A549 (cell line): ENCODE results near the gene TSSK3. TPM values are rescaled to one million over a fixed set of nuclear protein-coding genes. Genes with fewer than 3 reads are reported as not detected.

Source experiments
- ATAC-seq, 2 experiments: fragments of 200-7000 bp in 1 of 2; fragments of >200 bp in 1 of 2; cut with Nextera tagmentation in 1 of 2; cut with Tn5 transposase in 1 of 2; 3 replicates each; pipeline versions ENCODE4 v1.8.0 to v1.9.1; 2018 to 2020; ENCODE audit warnings: mild to moderate bottlenecking in 1 of 2, moderate library complexity in 1 of 2
- CTCF ChIA-PET: fragments of 300-600 bp; sonication (Branson Sonifier 250); formaldehyde crosslinking; extraction: SDS; loops from one replicate; lab custom pipeline; 2021; ENCODE audit warnings: antibody characterized with exemption, inconsistent platforms; lab: Yijun Ruan, JAX
- POLR2A ChIA-PET: fragments of 350-600 bp; formaldehyde crosslinking; extraction: SDS; loops from one replicate; lab custom pipeline; 2021; ENCODE audit warnings: antibody characterized with exemption, inconsistent platforms; lab: Yijun Ruan, JAX
- DNase-seq, 2 experiments: peaks; one replicate each; pipeline versions ENCODE4 v3.0.0 to v3.0.0-alpha.2; 2011 to 2016; ENCODE audit warnings: low read depth in 1 of 2, low spot score in 1 of 2
- FAIRE-seq: peaks from 2 replicates; lab custom pipeline; 2011; peaks lifted over from hg19 to GRCh38; lab: Jason Lieb, UNC
- H3K27ac ChIP-seq, 2 experiments: fragments of >200 bp; sonication (Bioruptor Twin); formaldehyde crosslinking; 3 replicates each; pipeline ENCODE4 v1.5.1; 2016 to 2017
- H3K4me1 ChIP-seq: fragments of >200 bp; sonication (Bioruptor Twin); formaldehyde crosslinking; 3 replicates; pipeline ENCODE4 v1.6.1; 2016
- H3K4me2 ChIP-seq: fragments of >200 bp; sonication (Bioruptor Twin); formaldehyde crosslinking; 3 replicates; pipeline ENCODE4 v1.6.1; 2016
- H3K4me3 ChIP-seq: fragments of >200 bp; sonication (Bioruptor Twin); formaldehyde crosslinking; 3 replicates; pipeline ENCODE4 v1.5.1; 2016
- H3K9me3 ChIP-seq: fragments of >200 bp; sonication (Bioruptor Twin); formaldehyde crosslinking; 3 replicates; pipeline ENCODE4 v1.6.1; 2016
- BCL3 ChIP-seq: fragments of >200 bp; sonication (Bioruptor Twin); formaldehyde crosslinking; IDR thresholded peaks from 3 replicates; pipeline ENCODE4 v1.6.1; 2016
- CBX8 ChIP-seq: fragments of 200-600 bp; sonication (generic); IDR thresholded peaks from 2 replicates; pipeline ENCODE4 v1.6.1; 2016
- CEBPB ChIP-seq, 2 experiments: fragments of >200 bp in 1 of 2; sonication (Bioruptor Twin) in 1 of 2; formaldehyde crosslinking in 1 of 2; IDR thresholded peaks; 2 replicates each; pipeline ENCODE4 v1.6.1; 2012 to 2016
- CHD2 ChIP-seq: fragments of 150-350 bp; IDR thresholded peaks from 2 replicates; pipeline ENCODE4 v1.6.1; 2014; ENCODE audit warnings: low read length; ENCODE audit not compliant: partially characterized antibody
- CHD4 ChIP-seq: fragments of 200-600 bp; sonication (generic); IDR thresholded peaks from 2 replicates; pipeline ENCODE4 v1.6.1; 2016; ENCODE audit warnings: antibody characterized with exemption, mild to moderate bottlenecking, borderline replicate concordance
- CTCF ChIP-seq: fragments of >200 bp; sonication (Bioruptor Twin); formaldehyde crosslinking; IDR thresholded peaks from 3 replicates; pipeline ENCODE4 v1.5.1; 2016
- E2F6 ChIP-seq: IDR thresholded peaks from 2 replicates; pipeline ENCODE4 v1.6.1; 2012; ENCODE audit warnings: low read depth, borderline replicate concordance
- EHF ChIP-seq: fragments of 250-450 bp; sonication (Bioruptor Pico); IDR thresholded peaks from 2 replicates; pipeline ENCODE4 v1.5.0; 2020; ENCODE audit warnings: mild to moderate bottlenecking
- EHMT2 ChIP-seq: fragments of 200-600 bp; sonication (generic); IDR thresholded peaks from 2 replicates; pipeline ENCODE4 v1.6.1; 2016; ENCODE audit warnings: antibody characterized with exemption, low read depth, mild to moderate bottlenecking, moderate library complexity
- ESRRA ChIP-seq: fragments of 150-350 bp; IDR thresholded peaks from 2 replicates; pipeline ENCODE4 v1.6.1; 2014; ENCODE audit warnings: mild to moderate bottlenecking, low read length, borderline replicate concordance
- FOSL2 ChIP-seq, 2 experiments: fragments of 450-650 bp in 1 of 2; fragments of >200 bp in 1 of 2; sonication (Bioruptor Twin) in 1 of 2; formaldehyde crosslinking; IDR thresholded peaks; 2 replicates each; pipeline versions ENCODE4 v1.5.0 to v1.6.1; 2016 to 2020; ENCODE audit warnings: mild to moderate bottlenecking in 1 of 2, moderate library complexity in 1 of 2
- GATA3 ChIP-seq: IDR thresholded peaks from 2 replicates; pipeline ENCODE4 v1.6.1; 2012; ENCODE audit warnings: borderline replicate concordance
- HMGXB4 ChIP-seq: fragments of 250-450 bp; sonication (Bioruptor Pico); IDR thresholded peaks from 2 replicates; pipeline ENCODE4 v1.5.0; 2021; ENCODE audit warnings: mild to moderate bottlenecking, moderate library complexity, borderline replicate concordance
- HOXA7 ChIP-seq: fragments of 250-450 bp; sonication (Bioruptor Pico); IDR thresholded peaks from 2 replicates; pipeline ENCODE4 v1.5.0; 2020; ENCODE audit warnings: mild to moderate bottlenecking, moderate library complexity
- JUN ChIP-seq, 2 experiments: fragments of >200 bp; sonication (Bioruptor Twin); formaldehyde crosslinking; IDR thresholded peaks; 2 replicates in 1 of 2; 3 replicates in 1 of 2; pipeline ENCODE4 v1.6.1; 2016 to 2017
- JUNB ChIP-seq: fragments of >200 bp; sonication (Bioruptor Twin); formaldehyde crosslinking; IDR thresholded peaks from 2 replicates; pipeline ENCODE4 v1.6.1; 2016
- MAFK ChIP-seq: fragments of 450-650 bp; IDR thresholded peaks from 2 replicates; pipeline ENCODE4 v1.6.1; 2014; ENCODE audit not compliant: partially characterized antibody
- MAX ChIP-seq: IDR thresholded peaks from 2 replicates; pipeline ENCODE4 v1.6.1; 2012
- NFE2L2 ChIP-seq: fragments of 150-350 bp; conservative IDR thresholded peaks from 2 replicates; pipeline ENCODE4 v1.6.1; 2014; ENCODE audit warnings: low read length
- POLR2A ChIP-seq: IDR thresholded peaks from 2 replicates; pipeline ENCODE4 v1.6.1; 2012; ENCODE audit warnings: mild to moderate bottlenecking, low read length
- POLR2AphosphoS2 ChIP-seq: conservative IDR thresholded peaks from 2 replicates; pipeline ENCODE4 v1.6.1; 2012; ENCODE audit warnings: low read length, improper control_type of control experiment, inconsistent platforms
- RAD21 ChIP-seq, 2 experiments: fragments of >200 bp in 1 of 2; sonication (Bioruptor Twin) in 1 of 2; formaldehyde crosslinking in 1 of 2; IDR thresholded peaks in 1 of 2; conservative IDR thresholded peaks in 1 of 2; 2 replicates in 1 of 2; 3 replicates in 1 of 2; pipeline ENCODE4 v1.6.1; 2012 to 2018; ENCODE audit warnings: inconsistent platforms in 1 of 2
- REST ChIP-seq: fragments of 200-600 bp; sonication (generic); IDR thresholded peaks from 2 replicates; pipeline ENCODE4 v1.6.1; 2016; ENCODE audit warnings: antibody characterized with exemption, mild to moderate bottlenecking, moderate library complexity
- RNF2 ChIP-seq: fragments of 200-600 bp; sonication (generic); IDR thresholded peaks from 2 replicates; pipeline ENCODE4 v1.6.1; 2016; ENCODE audit warnings: low read depth, mild to moderate bottlenecking, antibody characterized with exemption, moderate library complexity, borderline replicate concordance
- SREBF2 ChIP-seq: fragments of 450-650 bp; IDR thresholded peaks from 2 replicates; pipeline ENCODE4 v1.6.1; 2014; ENCODE audit warnings: mild to moderate bottlenecking, moderate library complexity
- USF2 ChIP-seq: fragments of 450-650 bp; IDR thresholded peaks from 2 replicates; pipeline ENCODE4 v1.6.1; 2014; ENCODE audit warnings: antibody characterized with exemption
- ZFP36 ChIP-seq: fragments of 450-650 bp; IDR thresholded peaks from 2 replicates; pipeline ENCODE4 v1.6.1; 2014; ENCODE audit warnings: borderline replicate concordance; ENCODE audit not compliant: partially characterized antibody
- ZNF302 ChIP-seq: fragments of 250-450 bp; sonication (Bioruptor Pico); IDR thresholded peaks from 2 replicates; pipeline ENCODE4 v1.9.0; 2021; ENCODE audit warnings: inconsistent platforms, mild to moderate bottlenecking, moderate library complexity
- WGBS: methylation state at CpG from one replicate; pipeline ENCODE4 v1.1.6; 2017; ENCODE audit errors: missing lambda C conversion rate; 5-methylcytosine and 5-hydroxymethylcytosine counted together
- polyA plus RNA-seq, 4 experiments: library from polyadenylated mRNA; depleted of rRNA in 3 of 4; stranded (reverse); fragments of >200 nt; fragmentation: RNase III in 1 of 4; extraction: RNeasy Plus Mini Kit Qiagen cat#74134 plus additional on column Dnase treatment in 1 of 4; gene quantifications; 2 replicates in 3 of 4; 3 replicates in 1 of 4; pipeline ENCODE4 v1.2.3, GENCODE V29; 2011 to 2017

TSSK3 gene
- polyA plus RNA-seq, 2 of the 4 experiments (the other 2 are of a cell fraction), result 0.31 to 0.37 TPM

- H3K4me3 ChIP-seq, result 0 out of 3 replicates have a peak overlapping the region, but pooled peaks have one; percentile 9
- TF ChIP-seq MAX (peak; percentile 87), REST (no peak), EHF (CRISPR knock-in tag) (no peak), RNF2 (no peak), ZFP36 (peak; percentile 85), GATA3 (no peak; the same call in 1 of the 2 replicates), EHMT2 (no peak), CEBPB (IDR thresholded peaks at IDR 0.05) (peak in 1 of 2 experiments; percentile 12; a peak in 1 of 4 replicates), USF2 (no peak), HOXA7 (CRISPR knock-in tag) (no peak), POLR2AphosphoS2 (no peak), FOSL2 (IDR thresholded peaks at IDR 0.05) (no peak), FOSL2 (CRISPR knock-in tag; IDR thresholded peaks at IDR 0.05) (no peak), MAFK (no peak), HMGXB4 (no peak), ZNF302 (CRISPR knock-in tag) (no peak), JUN (IDR thresholded peaks at IDR 0.05) (peak; percentile 58 to 65; a peak in 2 of 5 replicates), BCL3 (0 out of 3 replicates have a peak, but pooled peaks have one; percentile 44), SREBF2 (no peak), ESRRA (no peak), POLR2A (no peak), JUNB (no peak), CBX8 (no peak), RAD21 (conservative IDR thresholded peaks at IDR 0.05 in 1 of 2, IDR thresholded peaks at IDR 0.05 in 1 of 2) (no peak), NFE2L2 (no peak), CHD4 (no peak), E2F6 (peak; percentile 28; the same call in 1 of the 2 replicates), CTCF (no peak), CHD2 (no peak)
- DNase-seq (peak; percentile 42 to 88), FAIRE-seq (no peak), ATAC-seq (peak; percentile 97 to 98)
- no peaks in the 10 kb centered on the region for H3K9me3 ChIP-seq
- peaks cover 31% of the 10 kb centered on the region for H3K4me1 ChIP-seq
- peak overlapping the region; percentile 87 to 90 for H3K27ac ChIP-seq
- ChIA-PET CTCF (interaction anchor here (0.6 to 1.7 kb wide), 7 partner anchors 10 to 687 kb away, joined by 3 to 7 read pairs (median 5); no protein-coding TSS in a partner anchor), POLR2A (interaction anchor here (0.6 to 2.8 kb wide), 4 partner anchors 9 to 116 kb away, joined by 4 to 20 read pairs (median 6); partner anchors contain the start of genes IQCC and MARCKSL1)
- H3K4me2 ChIP-seq, result peak overlapping the region; percentile 89
- WGBS, result 2% methylated on average over 5 of the region's 5 CpGs
These were observed 40.5 kb upstream of the TSSK3 start for GRCh38 chr1:32321712-32322291.
